HG03066 (cell line): Measurements from ENCODE around the gene POGZ.
"Not testable (repeated sequence)": the region's sequence is repeated elsewhere in the genome, so short reads cannot be mapped to it uniquely, and the experiment has no call there.

Experiments used
- ATAC-seq: cut with Tn5 transposase; IDR thresholded peaks from one replicate; pipeline ENCODE4 v1.9.1; 2021; ENCODE audit warnings: low read depth; ENCODE audit not compliant: unreplicated experiment

The POGZ gene

GRCh38 chr1:151478923-151479322 is 19.6 kb upstream of the POGZ start:
- ATAC-seq: no peak

GRCh38 chr1:151478140-151478812 is 19.0 kb upstream of the POGZ start:
- ATAC-seq: no peak

- ATAC-seq: no peak
Observed at GRCh38 chr1:151477066-151477465, 17.8 kb upstream of the POGZ start.

DNA sequence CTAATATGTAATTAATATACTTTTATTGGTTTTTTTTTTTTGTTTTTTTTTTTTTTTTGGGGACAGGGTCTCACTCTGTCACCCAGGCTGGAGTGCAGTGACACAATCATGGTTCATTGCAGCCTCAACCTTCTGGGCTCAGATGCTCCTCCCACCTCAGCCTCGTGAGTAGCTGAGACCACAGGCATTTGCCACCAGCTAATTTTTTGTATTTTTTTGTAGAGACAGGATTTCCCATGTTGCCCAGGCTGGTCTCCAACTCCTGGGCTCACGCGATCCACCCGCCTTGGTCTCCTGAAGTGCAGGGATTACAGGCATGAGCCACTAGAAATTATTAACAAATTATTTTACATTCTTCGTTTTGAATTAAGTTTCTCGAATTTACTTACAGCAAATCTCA is 16.8 kb upstream of the POGZ start:
- ATAC-seq: no peak

DNA sequence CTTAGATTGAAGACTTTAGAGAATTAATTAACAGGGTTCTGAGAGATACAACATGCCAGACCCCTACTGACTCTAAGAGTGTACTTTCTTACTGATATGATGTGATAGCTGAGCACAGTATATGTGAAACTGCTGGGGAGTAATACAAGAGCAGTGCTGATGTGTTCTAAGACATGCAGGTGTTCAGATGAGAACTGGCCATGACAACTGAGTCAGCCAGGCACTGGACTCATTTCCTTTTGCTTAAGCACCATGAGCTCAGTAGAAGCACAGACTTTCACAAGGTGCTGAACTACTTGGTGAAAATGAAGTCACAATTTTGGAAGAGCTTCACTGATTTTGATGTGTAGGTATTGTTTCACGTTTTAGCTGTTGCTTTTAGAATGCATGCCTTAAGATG is 15.9 kb upstream of the POGZ start:
- peak; percentile 72 for ATAC-seq

GRCh38 chr1:151474745-151475144 is 15.5 kb upstream of the POGZ start:
- ATAC-seq: no peak

- no peak for ATAC-seq
Observed at GRCh38 chr1:151472856-151473731, 13.8 kb upstream of the POGZ start.

DNA sequence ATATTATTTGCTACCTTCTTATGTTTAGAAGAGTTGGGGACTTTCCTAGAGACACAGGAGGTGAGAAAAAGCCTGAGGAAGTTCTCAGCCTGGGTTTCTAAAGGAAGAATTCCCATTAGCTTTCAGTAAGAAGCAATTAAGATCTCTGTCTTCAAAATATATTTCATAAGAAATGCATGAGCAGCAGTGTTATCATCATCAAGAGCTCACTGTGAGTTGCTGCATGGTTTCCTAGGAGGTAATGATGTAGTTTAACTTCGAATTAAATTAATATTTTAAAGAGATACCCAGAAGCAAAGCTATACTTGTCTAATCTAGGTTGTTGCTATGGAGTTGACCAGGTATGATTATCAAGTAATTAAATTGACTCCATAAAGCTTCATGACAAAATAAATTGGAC is 5.7 kb upstream of the POGZ start:
- ATAC-seq: no peak

DNA sequence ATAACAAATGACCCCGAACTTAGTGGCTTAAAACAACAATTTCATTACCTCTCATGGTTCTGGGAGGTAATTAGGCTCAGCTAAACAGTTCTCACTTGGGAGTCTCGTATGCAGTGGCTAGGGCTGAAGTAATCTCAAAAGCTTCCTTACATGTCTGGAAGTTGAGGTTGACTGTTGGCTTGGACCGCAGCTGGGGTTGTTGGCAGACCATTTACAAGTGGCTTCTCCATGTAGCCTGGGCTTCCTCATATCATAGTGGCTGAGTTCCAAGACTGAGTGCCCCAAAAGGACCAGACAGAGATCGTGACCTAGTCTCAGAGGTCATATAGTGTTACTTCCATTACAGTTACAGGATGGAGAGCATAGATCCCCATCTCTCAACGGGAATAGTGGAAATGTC is 2.4 kb upstream of the POGZ start:
- ATAC-seq: no peak

GRCh38 chr1:151458802-151459330 is 428 bp downstream of the POGZ start:
- peak; percentile 16 for ATAC-seq

GRCh38 chr1:151457911-151458801 is 1.1 kb downstream of the POGZ start:
- ATAC-seq: peak; percentile 17

GRCh38 chr1:151455966-151456365 is 3.3 kb downstream of the POGZ start:
- no peak for ATAC-seq

DNA sequence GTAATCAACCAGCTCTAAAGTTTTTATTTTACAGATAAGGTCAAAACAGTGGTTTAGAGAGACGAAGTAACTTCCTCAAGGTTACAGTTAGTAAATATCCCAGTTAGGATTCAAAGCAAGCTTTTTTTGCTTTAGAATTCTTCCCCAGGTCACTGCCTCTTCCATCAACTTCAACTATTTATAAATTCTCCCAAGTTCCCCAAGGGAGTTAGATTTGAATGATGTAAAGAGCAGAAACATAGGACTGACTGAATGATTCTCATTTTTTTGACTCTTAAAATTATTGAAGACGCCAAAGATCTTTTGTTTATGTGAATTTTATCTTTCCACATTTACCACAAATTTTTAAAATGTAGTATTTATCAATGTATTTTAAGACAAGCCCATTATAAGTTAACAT is 4.1 kb downstream of the POGZ start:
- no peak for ATAC-seq

DNA sequence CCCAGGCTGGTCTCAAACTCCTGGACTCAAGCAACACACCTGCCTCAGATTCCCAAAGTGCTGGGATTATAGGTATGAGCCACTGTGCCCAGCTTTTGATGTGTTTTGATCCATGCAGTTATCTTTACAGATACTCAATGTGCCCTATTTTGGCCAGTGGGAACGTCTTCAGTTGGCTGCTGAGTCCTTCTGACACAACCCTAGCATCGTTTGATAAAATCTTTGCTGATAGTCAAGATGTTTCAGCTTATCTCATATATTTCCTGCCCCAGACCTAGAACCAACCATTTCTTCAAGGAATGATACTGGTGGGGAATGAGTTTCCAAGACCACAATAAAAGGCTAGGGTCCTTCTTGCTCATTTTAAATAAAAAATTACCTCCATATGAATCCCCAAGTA is 11.6 kb downstream of the POGZ start:
- no peak for ATAC-seq

- no peak for ATAC-seq
Observed at GRCh38 chr1:151444783-151445177, 14.5 kb downstream of the POGZ start.

- no peak for ATAC-seq
Observed at GRCh38 chr1:151443846-151444782, 15.2 kb downstream of the POGZ start.

DNA sequence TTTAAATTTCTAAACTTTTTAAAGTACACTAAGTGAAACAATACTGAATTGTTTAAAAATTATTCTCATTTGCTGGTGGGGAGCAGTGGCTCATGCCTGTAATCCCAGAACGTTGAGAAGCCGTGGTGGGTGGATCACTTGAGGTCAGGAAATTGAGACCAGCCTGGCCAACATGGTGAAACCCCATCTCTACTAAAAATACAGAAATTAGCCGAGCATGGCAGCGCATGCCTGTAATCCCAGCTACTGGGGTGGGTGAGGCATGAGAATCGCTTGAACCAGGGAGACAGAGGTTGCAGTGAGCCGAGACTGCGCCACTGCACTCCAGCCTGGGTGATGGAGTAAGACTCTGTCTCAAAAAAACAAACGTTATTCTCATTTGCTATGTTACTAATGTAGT is 21.9 kb downstream of the POGZ start:
- ATAC-seq: not testable (repeated sequence)

GRCh38 chr1:151436985-151437384 is 22.3 kb downstream of the POGZ start:
- no peak for ATAC-seq

GRCh38 chr1:151435174-151435573 is 24.1 kb downstream of the POGZ start:
- ATAC-seq: no peak

DNA sequence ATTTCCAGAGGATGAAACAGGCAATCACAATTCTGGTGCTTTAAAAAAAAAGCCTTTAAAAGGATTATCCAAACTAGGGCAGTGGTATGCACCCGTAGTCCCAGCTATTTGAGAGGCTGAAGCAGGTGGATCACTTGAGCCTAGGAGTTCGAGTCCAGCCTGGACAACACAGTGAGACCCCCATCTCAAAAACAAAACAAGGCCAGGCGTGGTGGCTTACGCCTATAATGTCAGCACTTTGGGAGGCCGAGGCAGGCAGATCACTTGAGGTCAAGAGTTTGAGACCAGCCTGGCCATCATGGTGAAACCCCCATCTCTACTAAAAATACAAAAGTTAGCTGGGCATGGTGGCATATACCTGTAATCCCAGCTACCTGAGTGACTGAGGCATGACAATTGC is 25.5 kb downstream of the POGZ start:
- ATAC-seq: not testable (repeated sequence)
